ENCODE results near the gene PCDHGB1.
"Not testable (repeated sequence)": the region's sequence is repeated elsewhere in the genome, so short reads cannot be mapped to it uniquely, and the experiment has no call there.

Gene PCDHGB1

GRCh38 chr5:141384471-141385267, 34.8 kb downstream of the PCDHGB1 start:
- no peak for DNase-seq

- DNase-seq, result not testable (repeated sequence)
Measured at GRCh38 chr5:141387557-141388311, 37.8 kb downstream of the PCDHGB1 start, which contains the start of gene PCDHGB4. Gene PCDHGB4, plus strand, starts transcription at chr5:141387698. Its CDS starts 187 bp downstream, at chr5:141387885.

GRCh38 chr5:141388661-141389060, 38.8 kb downstream of the PCDHGB1 start:
- no peak for DNase-seq

GRCh38 chr5:141389153-141390042, 39.5 kb downstream of the PCDHGB1 start:
- DNase-seq, result no peak

- no peak for DNase-seq
Measured at GRCh38 chr5:141392429-141393198, 42.7 kb downstream of the PCDHGB1 start, which contains the start of gene PCDHGA8. Gene PCDHGA8, plus strand, starts transcription at chr5:141392633. Its CDS starts 181 bp downstream, at chr5:141392814.

- no peak for DNase-seq
Measured at GRCh38 chr5:141393267-141393666, 43.4 kb downstream of the PCDHGB1 start.

- not testable (repeated sequence) for DNase-seq
Measured at GRCh38 chr5:141394401-141395187, 44.7 kb downstream of the PCDHGB1 start.

GRCh38 chr5:141397756-141398551, 48.1 kb downstream of the PCDHGB1 start, which contains the start of gene PCDHGB5:
Gene PCDHGB5, plus strand, starts transcription at chr5:141397947. Its CDS starts 181 bp downstream, at chr5:141398128.
- peak in 1 of 2 experiments; percentile 58 for DNase-seq

GRCh38 chr5:141398608-141399007, 48.7 kb downstream of the PCDHGB1 start:
- no peak for DNase-seq

GRCh38 chr5:141399555-141400258, 49.8 kb downstream of the PCDHGB1 start:
- DNase-seq, result no peak
